Keratinocyte (primary cell): ENCODE data around the gene GRPEL1. TPM values are rescaled to one million over a fixed set of nuclear protein-coding genes. Genes with fewer than 3 reads are reported as not detected.

Experiments used
- DNase-seq: peaks from one replicate; pipeline ENCODE4 v3.0.0-alpha.2; 2011; ENCODE audit warnings: low read depth, missing footprints, low spot score
- FAIRE-seq: peaks from 2 replicates; lab custom pipeline; 2011; peaks lifted over from hg19 to GRCh38; lab: Jason Lieb, UNC
- H2AFZ ChIP-seq: 2 replicates; pipeline ENCODE4 v1.6.0; 2012; ENCODE audit warnings: low read length, control low read depth, inconsistent platforms; ENCODE audit not compliant: control insufficient read depth
- H3K27ac ChIP-seq: 2 replicates; pipeline ENCODE4 v1.5.1; 2011; ENCODE audit warnings: low read length; ENCODE audit not compliant: control insufficient read depth, insufficient read depth
- H3K27me3 ChIP-seq: 3 replicates; pipeline ENCODE4 v1.6.0; 2011; ENCODE audit warnings: low read length; ENCODE audit not compliant: control insufficient read depth, insufficient read depth; ENCODE audit errors: extremely low read depth
- H3K36me3 ChIP-seq, 2 experiments: 2 replicates in 1 of 2; 3 replicates in 1 of 2; pipeline ENCODE4 v1.5.1; 2011; ENCODE audit warnings: low read length in 2 of 2, mild to moderate bottlenecking in 1 of 2; ENCODE audit not compliant: control insufficient read depth in 2 of 2, insufficient read depth in 2 of 2; ENCODE audit errors: extremely low read depth in 1 of 2
- H3K4me1 ChIP-seq: 3 replicates; pipeline ENCODE4 v1.5.1; 2011; ENCODE audit warnings: low read length; ENCODE audit not compliant: control insufficient read depth, insufficient read depth; ENCODE audit errors: extremely low read depth
- H3K4me2 ChIP-seq: 3 replicates; pipeline ENCODE4 v1.6.0; 2011; ENCODE audit warnings: low read depth, low read length; ENCODE audit not compliant: control insufficient read depth, insufficient read depth; ENCODE audit errors: extremely low read depth
- H3K4me3 ChIP-seq, 3 experiments: fragments of 200-600 bp in 1 of 3; sonication (generic) in 1 of 3; 2 replicates in 2 of 3; 3 replicates in 1 of 3; pipeline ENCODE4 v1.5.1; 2011 to 2016; ENCODE audit warnings: low read length in 3 of 3, mild to moderate bottlenecking in 3 of 3, control low read depth in 2 of 3, inconsistent platforms in 1 of 3, low read depth in 1 of 3, mixed read lengths in 1 of 3, mixed run types in 1 of 3, moderate library complexity in 1 of 3; ENCODE audit not compliant: control insufficient read depth in 2 of 3, insufficient read depth in 2 of 3; ENCODE audit errors: extremely low read depth in 1 of 3
- H3K79me2 ChIP-seq: 2 replicates; pipeline ENCODE4 v1.6.0; 2012; ENCODE audit warnings: low read length; ENCODE audit not compliant: control insufficient read depth, insufficient read depth
- H3K9ac ChIP-seq: 3 replicates; pipeline ENCODE4 v1.6.0; 2011; ENCODE audit warnings: low read length; ENCODE audit not compliant: control insufficient read depth, insufficient read depth; ENCODE audit errors: extremely low read depth
- H3K9me1 ChIP-seq: 3 replicates; pipeline ENCODE4 v1.6.0; 2011; ENCODE audit warnings: low read length; ENCODE audit not compliant: control insufficient read depth, insufficient read depth; ENCODE audit errors: extremely low read depth
- H3K9me3 ChIP-seq: 2 replicates; pipeline ENCODE4 v1.5.1; 2012; ENCODE audit warnings: low read depth, low read length; ENCODE audit not compliant: control insufficient read depth
- H4K20me1 ChIP-seq: 3 replicates; pipeline ENCODE4 v1.6.0; 2011; ENCODE audit warnings: low read length; ENCODE audit not compliant: control insufficient read depth, insufficient read depth; ENCODE audit errors: extremely low read depth
- CTCF ChIP-seq, 3 experiments: IDR thresholded peaks in 1 of 3; conservative IDR thresholded peaks in 1 of 3; optimal IDR thresholded peaks in 1 of 3; 2 replicates in 2 of 3; 3 replicates in 1 of 3; pipeline versions ENCODE3 to v1.5.1; 2011; ENCODE audit warnings: low read length in 3 of 3, mild to moderate bottlenecking in 3 of 3, moderate library complexity in 2 of 3, control low read depth in 1 of 3, inconsistent platforms in 1 of 3; ENCODE audit not compliant: insufficient read depth in 2 of 3; ENCODE audit errors: extremely low read depth in 1 of 3
- EZH2 ChIP-seq: IDR thresholded peaks from one replicate; pipeline ENCODE4 v1.6.1; 2012; ENCODE audit warnings: inconsistent platforms, mild to moderate bottlenecking, low read length, moderate library complexity
- dilution Hi-C: fragments of 300-500 bp; cut with MboI; formaldehyde crosslinking; loops from one replicate; pipeline ENCODE4 v1.7.0; 2020; ENCODE audit warnings: low sequenced_read_pairs; ENCODE audit not compliant: extremely low pct_ligation_motif_present
- polyA plus RNA-seq, 5 experiments: library from polyadenylated mRNA; depleted of rRNA in 3 of 5; stranded (reverse) in 3 of 5; stranded (forward) in 1 of 5; unstranded in 1 of 5; fragments of >200 nt; gene quantifications; 1 replicate in 1 of 5; 2 replicates in 3 of 5; 3 replicates in 1 of 5; pipeline versions ENCODE4 v1.2.1 to v1.2.3, GENCODE V29; 2011 to 2012; ENCODE audit warnings: missing spikeins in 2 of 5, low read depth in 1 of 5, low replicate concordance in 1 of 5

GRPEL1 gene
- polyA plus RNA-seq, 1 donor (not counting 4 experiments of a cell fraction or from before 2014, with no cell fraction given) = 59.1 TPM

- Histone ChIP-seq H3K4me2 (no peak overlapping the region), H3K9ac (no peak overlapping the region), H3K9me3 (no peaks in the 10 kb centered on the region), H3K4me3 (no peak overlapping the region), H2AFZ (no peak overlapping the region), H3K4me1 (no peaks in the 10 kb centered on the region), H3K79me2 (peaks cover 26% of the 10 kb centered on the region), H3K9me1 (no peaks in the 10 kb centered on the region), H3K36me3 (peaks cover 34 to 49% of the 10 kb centered on the region in 2 experiments), H4K20me1 (peaks cover 12% of the 10 kb centered on the region), H3K27me3 (no peaks in the 10 kb centered on the region), H3K27ac (no peak overlapping the region)
- TF ChIP-seq CTCF (optimal IDR thresholded peaks at IDR 0.05 in 1 of 3, IDR thresholded peaks at IDR 0.05 in 1 of 3, conservative IDR thresholded peaks at IDR 0.05 in 1 of 3; ENCODE audit: extremely low read depth in 1 of 3, insufficient read depth in 2 of 3, low read length in 3 of 3) (no peak), EZH2 (no peak)
- dilution Hi-C loops = no loop called here
- DNase-seq = no peak
- FAIRE-seq = no peak
Measured at GRCh38 chr4:7060346-7061150, 7.3 kb downstream of the GRPEL1 start.

- dilution Hi-C loops = no loop called here
- no peak for FAIRE-seq
- H3K9ac ChIP-seq = no peak overlapping the region
Measured at GRCh38 chr4:7059662-7060061, 8.2 kb downstream of the GRPEL1 start.

More at GRCh38 chr4:7059662-7060061, 8.2 kb downstream of the GRPEL1 start:
- no peaks in the 10 kb centered on the region for H3K4me1 ChIP-seq
- H3K4me3 ChIP-seq = no peak overlapping the region
- H3K27me3 ChIP-seq = no peaks in the 10 kb centered on the region
- TF ChIP-seq EZH2 (no peak), CTCF (optimal IDR thresholded peaks at IDR 0.05 in 1 of 3, IDR thresholded peaks at IDR 0.05 in 1 of 3, conservative IDR thresholded peaks at IDR 0.05 in 1 of 3; ENCODE audit: extremely low read depth in 1 of 3, insufficient read depth in 2 of 3, low read length in 3 of 3) (no peak)
- no peak for DNase-seq
- peaks cover 17% of the 10 kb centered on the region for H3K79me2 ChIP-seq
- no peak overlapping the region for H3K4me2 ChIP-seq
- H2AFZ ChIP-seq = no peak overlapping the region
- H3K9me3 ChIP-seq = no peaks in the 10 kb centered on the region
- H4K20me1 ChIP-seq = peaks cover 9% of the 10 kb centered on the region
- peaks cover 34 to 52% of the 10 kb centered on the region in 2 experiments for H3K36me3 ChIP-seq
- no peaks in the 10 kb centered on the region for H3K9me1 ChIP-seq
- no peak overlapping the region for H3K27ac ChIP-seq
